GM19099 (cell line): ENCODE results near the gene MAF.

Source experiments
- POLR2A ChIP-seq: IDR thresholded peaks from 3 replicates; pipeline ENCODE4 v1.6.1; 2011; ENCODE audit warnings: low read depth; ENCODE audit not compliant: insufficient read length; ENCODE audit errors: extremely low read depth

Gene MAF

DNA sequence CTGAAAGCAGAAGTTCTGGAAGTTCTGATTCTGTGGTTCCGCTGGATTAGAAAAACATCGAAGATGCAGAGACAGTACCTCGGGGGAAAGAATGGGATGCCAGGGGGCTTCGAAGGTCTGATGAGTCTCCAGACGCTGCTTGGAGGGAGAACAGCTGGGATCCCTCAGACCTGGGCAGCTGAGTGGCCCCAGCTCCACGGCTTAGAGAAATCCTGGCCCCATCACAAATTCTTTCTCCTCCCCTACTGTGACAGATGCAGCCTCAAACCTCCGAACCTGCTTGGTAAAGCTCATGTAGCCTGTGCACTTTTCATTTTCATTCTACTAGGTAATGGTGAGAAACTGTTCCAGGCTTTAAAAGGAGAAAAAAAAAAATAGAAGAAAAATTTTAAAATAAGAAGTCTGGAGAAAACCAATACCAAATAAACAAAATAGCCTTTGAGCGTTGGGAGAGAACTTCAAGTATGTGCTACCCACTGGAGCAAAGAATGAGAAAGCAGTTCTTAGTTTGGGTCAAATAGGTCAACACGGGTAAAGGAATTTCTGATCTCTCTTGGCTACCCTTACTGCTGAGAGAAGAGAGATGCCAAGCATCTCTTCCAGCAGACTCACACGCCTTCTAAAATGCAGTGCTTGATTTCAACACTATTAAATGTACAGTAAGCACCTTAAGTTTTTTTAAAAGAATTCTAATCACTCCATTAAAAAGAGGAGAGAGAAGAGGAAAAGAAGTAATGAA lies 19.9 kb downstream of the MAF start:
- TF ChIP-seq POLR2A = no peak

DNA sequence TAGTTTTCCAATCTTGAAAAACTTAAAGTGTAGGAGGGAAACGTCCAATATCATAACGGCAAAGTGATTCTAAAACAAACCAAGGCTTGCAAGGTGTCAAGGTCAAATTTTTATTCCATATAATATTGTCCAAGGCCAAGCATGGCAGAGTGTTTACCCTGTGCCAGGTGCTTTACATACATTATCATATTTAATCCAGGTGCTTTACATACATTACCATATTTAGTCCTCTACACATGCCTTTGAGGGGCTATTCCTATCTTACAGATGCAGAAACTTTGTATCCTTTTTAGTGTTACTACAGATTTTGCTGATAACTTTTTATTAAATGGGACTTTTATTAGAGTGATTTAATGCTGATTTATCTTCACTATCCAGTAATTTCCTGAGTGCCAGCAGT lies 23.9 kb downstream of the MAF start:
- TF ChIP-seq POLR2A = no peak

DNA sequence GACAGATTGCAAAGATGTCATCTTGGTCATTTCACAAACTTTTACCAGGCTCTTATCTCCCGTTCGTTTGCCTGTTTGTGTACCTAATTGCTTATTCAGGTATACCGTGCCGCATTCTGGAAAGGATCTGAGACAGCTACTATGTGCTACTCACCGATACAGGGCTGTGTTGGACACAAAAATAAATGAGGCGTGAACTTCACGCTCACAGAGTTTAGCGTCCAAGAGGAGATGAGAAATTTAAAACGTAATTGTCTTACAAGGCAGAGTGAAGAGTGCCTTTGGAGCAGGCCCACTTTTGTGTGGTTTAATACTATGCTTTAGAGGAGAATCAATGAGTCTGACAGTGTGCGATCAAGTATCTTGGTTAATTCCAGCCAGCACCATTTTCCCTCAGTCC lies 26.7 kb downstream of the MAF start:
- TF ChIP-seq POLR2A = no peak

DNA sequence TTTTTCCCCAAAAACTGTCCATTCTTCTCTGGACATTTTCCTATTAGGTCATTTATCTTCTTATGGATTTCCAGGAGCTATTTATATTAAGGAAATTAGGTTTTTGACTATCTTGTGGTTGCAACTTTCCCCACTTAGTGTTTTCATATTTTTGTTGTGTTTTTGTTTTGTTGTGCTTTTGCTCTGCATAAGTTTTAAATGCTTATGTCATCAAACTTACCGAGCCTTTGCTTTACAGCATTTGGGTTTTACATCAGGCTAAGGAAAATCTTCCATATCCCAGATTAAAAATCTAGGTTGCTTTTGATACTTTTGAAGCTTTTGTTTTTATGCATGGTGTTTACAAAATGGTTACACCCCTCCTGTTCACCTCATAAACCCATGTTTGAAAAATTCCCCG lies 27.5 kb downstream of the MAF start:
- TF ChIP-seq POLR2A = no peak

DNA sequence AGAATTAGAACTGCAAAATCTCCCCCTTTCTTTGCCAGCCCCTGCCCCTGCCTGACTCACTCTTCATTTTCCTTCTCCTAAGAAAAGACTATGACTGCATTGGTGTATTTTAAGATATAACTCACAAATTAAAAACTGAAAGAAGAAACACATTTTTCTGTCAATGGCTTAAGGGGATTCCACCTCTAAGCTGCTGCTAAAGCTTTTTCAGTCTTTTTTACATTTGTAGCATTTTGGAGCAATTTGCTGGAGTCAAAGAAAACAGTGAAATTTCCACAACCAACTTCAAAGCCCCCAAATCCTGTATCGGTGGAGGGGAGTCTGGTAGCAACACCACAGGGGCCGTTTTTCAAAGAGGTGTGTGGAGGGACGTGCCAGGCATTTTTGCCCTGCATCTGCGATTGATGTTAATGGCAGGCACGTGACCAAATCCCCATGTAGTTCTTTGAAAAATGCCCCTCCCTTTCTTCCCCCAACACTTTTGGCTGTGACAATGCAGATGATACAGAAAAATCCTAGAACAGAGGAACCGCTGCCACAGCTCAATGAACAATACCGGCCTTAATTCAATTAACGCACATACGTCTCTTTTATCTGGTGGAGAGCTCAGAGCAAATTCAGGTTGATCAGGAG lies 28.5 kb downstream of the MAF start:
- no peak for TF ChIP-seq POLR2A

DNA sequence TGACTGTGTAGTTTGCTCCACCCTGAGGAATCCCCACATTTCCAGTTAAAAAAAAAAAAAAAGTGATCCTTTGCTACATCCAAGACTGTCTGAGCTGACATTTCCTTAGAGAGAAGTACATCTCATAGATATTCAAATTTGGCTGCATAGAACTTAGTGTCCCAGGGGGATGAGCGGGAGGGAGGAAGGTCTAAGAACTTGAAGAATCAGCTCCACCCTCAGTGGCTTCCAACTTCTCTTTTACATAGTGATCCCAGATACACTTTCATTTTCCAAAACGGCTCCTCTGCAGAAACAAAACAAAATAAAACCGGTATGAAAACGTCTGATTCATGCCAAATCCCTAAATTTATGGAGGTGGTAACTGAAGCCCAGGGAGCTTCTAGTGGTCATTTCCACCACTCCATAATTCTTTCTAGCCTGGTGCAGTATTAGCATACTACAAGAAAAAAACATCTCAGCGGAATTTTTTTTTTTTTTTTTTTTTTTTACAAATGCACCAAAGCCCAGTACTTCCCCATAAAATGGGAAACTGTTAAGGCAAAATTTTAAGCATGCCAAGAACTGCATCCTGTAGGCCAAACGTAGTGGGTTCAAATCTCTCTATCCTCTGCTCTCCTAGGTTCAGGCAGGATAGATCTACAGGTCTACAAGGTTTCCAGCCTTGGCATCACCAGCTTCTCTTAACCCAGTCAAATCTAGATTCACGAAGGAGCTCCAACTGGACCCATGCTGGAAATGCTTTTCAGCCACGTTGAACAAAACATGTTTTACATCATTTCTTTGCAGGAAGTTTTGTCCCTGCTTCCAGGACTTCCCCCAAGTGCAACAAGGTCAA lies 29.3 kb downstream of the MAF start:
- no peak for TF ChIP-seq POLR2A

DNA sequence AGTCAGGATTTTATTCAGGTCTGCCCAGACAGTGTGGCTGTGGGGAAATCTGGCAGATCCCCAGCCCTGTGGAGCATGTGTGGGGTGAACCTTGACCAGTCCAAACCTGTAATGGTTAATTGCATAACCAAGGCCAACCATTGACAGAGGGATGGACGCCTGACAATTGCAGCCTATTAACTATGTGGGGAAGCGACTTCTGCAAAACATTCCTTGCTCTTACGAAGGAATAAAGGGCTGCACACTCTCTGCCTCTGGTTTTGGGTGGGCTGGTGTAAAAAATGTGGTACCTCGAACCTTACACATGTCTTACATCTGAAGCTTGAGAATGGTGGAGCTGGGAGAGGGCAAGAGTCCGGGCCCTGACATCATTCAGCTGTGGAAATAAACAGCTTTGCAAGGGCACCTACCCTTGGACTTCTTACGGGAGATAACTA lies 35.8 kb downstream of the MAF start:
- TF ChIP-seq POLR2A = no peak

DNA sequence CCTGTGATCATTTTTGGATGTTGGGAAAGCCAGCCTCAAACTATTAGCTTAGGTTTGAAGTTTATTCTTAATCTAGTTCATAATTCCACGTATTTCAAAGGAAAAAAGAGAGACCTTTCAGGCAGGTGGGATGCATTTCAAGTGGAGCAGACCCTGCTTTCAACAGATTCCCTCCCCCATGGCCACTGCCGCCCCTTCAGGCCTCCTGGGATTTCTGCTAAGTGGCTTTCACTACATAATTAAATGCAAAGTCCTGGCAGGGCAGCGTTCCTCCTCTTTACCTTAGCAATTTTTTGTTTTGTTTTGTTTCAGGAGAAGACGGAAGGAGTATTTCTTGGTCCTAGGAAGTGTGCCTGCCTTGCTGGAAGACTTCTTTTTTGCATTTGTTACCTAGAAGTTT lies 36.6 kb downstream of the MAF start:
- TF ChIP-seq POLR2A = no peak

DNA sequence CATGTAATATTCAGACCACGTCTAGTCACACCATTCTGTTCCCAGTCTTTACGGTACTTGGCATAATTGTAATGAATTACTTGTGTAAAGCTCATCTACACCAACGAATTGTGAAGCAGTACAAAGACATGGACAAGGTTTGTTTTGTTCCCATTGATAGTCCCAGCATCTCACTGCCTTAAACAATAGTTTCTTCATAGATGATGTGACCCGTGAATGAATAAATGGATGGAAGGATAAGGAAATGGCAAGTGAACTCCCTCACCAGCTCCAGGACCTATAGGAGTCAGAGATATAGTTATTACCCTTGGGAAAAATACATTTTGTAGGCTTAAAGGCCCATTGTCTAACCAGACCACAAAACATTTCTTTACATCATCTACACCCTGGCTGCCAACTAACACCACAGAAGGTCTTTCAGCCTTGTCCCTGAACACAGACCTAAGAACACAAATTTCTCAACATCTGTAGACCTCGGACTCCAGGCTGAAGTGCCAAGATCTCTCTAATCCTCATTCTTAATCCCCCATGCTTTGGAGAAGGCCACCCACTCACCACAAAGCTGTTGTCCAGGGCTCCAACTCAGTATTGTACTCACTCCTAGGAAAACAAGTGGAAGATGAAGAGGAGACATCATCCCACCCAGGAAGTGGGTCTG lies 38.2 kb downstream of the MAF start:
- no peak for TF ChIP-seq POLR2A

DNA sequence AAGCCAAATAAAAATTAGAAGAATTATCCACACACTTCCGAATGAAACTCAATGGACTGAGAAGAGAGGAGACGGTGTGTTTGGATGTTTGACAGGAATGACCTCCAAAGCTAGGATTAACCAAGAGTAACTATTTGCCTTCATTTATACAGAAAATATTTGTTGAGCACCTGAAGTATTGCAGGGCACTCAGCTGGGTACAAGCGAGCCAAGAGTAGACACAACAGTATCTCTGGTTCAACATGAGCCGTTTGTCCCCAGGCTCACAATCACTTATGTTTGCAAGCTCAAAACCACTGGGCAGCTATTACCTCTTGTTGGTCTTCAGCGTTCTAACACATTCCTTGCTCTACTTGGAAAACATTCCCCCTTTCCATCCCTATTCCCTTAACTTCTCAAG lies 38.8 kb downstream of the MAF start:
- no peak for TF ChIP-seq POLR2A

DNA sequence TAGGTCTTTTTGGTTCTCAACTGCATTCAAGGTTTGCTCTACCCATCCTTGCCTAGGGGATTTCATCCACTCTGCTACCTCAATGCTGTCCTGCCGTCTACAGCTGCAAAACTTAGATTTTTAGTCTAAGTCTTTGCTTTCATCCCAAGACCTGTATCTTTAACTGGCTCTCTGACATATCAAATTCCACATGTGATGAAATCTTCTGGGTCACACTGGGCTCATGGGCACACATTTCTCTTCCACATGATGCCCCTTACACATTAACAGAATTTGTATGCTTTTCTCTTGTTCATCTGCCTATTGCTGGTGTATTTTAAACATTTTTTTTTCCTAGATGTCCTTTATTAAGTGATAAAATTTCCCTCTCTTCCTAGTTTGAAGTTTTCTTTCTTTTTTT lies 39.6 kb downstream of the MAF start:
- TF ChIP-seq POLR2A = no peak

DNA sequence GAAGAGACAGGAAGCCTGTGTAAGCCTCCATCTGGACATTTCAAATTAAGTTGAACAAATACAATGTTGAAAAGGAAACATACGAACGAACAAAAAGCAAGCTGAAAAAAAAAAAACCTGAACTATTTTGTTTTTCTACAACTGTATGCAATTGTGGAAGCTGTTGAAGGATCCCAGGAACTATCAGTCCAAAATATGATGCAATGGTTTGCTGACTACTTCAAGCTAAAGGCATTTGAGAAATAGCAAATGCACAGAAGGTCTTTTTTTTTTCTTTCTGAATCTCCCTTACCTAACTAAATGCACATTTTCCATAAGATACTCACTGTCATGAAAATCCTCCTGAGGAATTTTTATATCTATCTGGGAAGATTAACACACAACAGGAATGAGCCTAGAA lies 40.2 kb downstream of the MAF start:
- TF ChIP-seq POLR2A = no peak

DNA sequence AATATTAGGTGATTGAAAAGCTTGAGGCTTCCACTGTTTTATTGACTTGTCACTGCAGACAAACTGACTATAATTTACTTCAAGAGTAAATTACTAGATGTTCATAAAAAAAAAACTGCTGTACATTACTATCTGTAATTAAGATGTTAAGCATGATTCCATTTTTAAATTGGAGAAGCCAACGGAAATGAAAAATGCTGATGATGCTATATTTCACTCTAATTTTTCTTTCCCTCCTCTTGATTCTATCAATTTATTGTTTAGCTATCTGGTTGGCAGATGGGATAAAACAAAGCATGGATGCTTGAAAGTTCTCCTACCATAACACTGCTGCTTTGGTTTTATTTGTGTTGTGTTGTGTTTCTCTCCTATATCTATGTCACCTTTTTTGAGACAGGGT lies 41.0 kb downstream of the MAF start:
- TF ChIP-seq POLR2A = no peak

DNA sequence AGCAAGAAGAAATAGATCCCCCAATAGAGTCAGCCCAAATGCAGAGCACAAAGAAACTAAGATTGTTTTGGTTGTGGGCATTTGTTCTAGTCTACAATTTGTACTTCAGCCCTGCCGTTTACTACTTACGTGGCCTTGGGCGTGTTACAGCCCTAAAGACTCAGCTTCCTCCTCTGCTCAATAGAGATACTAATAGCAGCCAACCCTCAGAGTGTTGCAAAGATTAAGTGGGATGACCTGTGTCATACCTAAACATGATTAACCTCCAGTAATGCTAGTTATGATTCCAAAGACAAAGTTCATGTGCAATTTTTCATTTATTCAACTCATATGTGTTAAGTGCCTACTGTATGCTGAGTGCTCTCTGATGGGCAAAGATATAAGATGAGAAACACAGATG lies 43.1 kb downstream of the MAF start:
- TF ChIP-seq POLR2A = no peak

DNA sequence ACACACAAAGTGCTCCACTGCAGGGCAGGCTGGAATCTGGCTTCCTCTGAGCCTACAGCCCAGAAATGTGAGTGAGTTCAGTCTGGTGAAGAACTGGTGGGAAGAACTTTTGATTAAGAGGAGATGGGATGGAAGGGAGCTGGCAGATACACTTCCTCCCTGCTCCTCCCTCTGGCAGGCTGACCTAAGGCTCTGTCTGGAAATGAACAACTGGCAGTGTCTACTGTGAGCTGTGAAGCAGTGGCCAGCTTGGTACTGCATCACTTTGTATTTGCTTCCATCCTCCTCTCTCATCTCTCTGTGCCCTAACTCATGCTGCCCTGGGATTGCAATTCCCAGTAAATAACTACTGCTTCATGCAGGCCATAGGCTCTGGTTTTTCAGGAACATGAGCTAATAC lies 45.6 kb downstream of the MAF start:
- TF ChIP-seq POLR2A = no peak
